DMS53 treated with DMSO at 0.1 percent for 48 hours (cell line): ENCODE results near the gene NOC4L.
"Not testable (repeated sequence)": the region's sequence is repeated elsewhere in the genome, so short reads cannot be mapped to it uniquely, and the experiment has no call there.

Source experiments
- DNase-seq: peaks from one replicate; lab custom pipeline; 2025; ENCODE audit not compliant: unreplicated experiment; lab: John Stamatoyannopoulos, UW

NOC4L gene

DNA sequence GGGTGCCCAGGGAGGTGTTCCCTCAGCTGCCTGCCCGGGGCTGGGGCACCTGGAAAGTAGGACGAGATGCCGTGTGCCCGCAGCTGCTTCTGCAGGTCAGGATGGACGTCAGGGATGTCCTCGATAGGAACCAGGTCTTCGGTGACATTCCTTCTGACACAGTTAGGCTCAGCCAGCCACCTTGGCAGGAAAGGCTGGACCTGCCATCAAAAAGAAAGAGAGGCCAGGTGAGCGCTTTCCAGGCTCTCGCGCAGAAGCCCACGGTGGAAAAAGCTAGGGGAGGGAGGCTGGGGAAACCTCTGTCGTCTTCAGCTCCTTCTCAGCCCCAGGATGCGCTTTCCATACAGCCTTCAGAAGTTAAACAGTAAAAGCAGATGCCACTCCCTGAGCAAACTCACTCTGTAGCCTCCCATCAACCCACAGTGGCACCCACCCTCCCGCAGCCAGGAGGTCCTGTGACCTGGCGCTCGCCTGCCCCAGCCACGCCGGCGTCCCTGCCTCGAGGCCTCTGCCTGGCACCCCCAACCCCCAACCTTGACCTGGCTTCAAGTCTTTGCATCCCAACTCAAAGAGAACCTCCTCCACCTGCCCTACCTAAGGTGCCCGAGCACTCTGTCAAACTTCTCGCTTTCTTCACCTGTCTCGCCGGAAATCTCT lies 1.4 kb upstream of the NOC4L start:
- no peak for DNase-seq

DNA sequence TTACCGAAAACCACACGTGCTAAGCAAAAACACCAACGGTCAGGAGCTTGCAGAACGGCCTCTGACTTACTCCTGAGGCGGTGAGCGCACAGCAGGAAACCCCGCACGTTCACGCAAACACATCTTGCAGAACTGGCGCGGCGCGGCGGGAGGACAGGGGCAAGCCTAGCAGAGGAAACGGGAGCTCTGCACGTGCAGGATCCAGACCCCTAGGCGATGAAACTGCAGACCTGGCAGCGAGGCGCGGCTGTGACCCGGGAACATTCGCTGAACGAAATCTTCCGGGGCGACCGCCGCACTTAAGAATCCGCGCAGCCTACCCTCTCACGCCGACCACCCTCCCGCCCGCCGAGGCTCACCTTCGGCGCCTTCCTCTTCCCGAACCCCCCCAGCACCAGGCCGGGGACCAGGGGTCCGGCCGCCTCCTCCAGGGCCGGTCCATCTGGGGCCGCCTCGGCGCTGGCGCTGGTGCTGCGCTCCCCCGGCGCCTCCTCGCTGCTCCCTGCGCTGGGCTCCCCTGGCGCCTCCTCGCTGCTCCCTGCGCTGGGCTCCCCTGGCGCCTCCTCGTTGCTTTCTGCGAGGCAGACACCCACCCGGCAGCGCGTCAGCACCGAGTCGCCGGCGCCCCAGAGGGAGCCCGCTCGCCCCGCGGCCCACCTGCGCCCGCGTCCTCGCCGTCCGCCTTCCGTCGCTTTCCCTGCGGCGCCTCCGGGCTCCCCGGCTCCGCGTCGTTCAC lies 753 bp upstream of the NOC4L start:
- no peak for DNase-seq

DNA sequence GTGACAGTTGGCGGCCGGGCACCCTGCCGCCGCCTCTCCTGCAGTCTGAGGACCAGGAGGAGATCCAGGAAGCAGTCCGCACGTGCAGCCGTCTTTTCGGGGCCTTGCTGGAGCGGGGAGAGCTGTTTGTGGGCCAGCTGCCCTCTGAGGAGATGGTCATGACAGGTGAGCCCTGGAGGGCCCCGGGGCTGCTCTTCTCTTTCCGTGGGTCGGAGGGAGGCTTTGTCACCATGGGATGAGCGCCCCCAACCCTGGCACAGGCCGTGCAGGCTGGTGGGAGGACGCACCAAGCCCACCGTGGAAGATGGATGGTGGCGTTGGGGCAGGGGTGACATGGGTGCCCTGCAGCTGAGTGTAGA lies 532 bp downstream of the NOC4L start:
- DNase-seq: no peak

DNA sequence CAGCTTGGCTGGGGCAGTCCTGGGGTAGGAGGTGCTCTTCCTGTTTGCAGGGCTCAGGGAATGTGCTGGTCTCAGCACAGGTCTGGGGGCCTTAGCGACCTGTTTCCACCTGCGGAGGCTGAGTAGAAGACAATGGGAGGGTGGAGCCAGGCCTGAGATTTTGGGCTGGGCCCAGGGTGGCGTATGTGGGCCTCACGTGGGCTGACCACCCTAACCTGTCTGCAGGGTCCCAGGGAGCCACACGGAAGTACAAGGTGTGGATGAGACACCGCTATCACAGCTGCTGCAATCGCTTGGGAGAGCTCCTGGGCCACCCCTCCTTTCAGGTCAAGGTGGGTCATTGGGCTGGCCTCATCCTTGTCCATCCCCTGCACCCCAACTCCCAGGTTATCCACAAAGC lies 1.1 kb downstream of the NOC4L start:
- no peak for DNase-seq

DNA sequence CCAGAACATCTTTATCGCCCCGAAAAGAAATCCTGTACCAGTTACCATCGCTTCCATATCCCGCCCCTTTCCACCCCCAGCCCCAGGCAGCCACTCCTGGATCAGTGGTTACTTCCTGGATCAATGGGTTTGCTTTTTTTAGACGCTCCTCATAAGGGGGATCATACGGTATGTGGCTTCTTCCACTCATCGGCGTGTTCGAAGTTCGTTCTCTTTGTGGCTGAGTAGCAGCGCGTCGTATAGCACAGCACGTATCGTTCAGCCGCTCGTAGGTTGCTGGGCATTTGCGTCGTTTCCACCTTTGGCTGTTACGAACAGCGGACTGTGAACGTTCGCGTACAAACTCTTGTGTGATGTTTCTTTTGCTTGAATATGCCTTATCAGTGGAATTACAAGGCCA lies 1.8 kb downstream of the NOC4L start:
- DNase-seq: no peak

DNA sequence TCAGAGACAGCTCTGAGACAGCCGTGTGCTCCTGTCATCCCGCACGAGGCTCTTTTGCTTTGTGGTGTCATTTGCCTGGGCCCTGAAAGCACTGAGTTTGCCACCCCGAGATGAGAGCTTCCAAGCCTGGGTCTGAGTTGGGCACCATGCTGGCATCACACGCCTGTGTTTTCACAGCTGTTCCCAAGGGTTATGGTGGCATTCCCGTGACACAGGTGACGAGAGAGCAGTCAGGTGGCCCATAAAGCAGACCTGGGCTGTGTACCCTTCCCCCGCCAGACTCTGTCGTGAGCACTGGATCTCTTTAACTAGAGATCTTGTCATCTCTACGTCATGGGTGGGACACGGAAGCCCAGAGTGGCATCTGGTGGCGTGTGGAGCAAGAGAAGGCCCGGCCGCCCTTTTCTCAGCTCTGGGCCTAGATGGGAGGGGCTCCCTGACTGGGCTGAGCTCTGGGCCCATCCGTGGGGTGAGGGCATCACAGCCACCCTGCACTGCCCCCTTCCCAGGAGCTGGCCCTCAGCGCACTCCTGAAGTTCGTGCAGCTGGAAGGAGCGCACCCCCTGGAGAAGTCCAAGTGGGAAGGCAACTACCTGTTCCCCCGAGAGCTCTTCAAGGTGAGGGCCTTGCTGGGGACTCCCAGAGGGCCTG lies 2.6 kb downstream of the NOC4L start:
- DNase-seq: no peak

DNA sequence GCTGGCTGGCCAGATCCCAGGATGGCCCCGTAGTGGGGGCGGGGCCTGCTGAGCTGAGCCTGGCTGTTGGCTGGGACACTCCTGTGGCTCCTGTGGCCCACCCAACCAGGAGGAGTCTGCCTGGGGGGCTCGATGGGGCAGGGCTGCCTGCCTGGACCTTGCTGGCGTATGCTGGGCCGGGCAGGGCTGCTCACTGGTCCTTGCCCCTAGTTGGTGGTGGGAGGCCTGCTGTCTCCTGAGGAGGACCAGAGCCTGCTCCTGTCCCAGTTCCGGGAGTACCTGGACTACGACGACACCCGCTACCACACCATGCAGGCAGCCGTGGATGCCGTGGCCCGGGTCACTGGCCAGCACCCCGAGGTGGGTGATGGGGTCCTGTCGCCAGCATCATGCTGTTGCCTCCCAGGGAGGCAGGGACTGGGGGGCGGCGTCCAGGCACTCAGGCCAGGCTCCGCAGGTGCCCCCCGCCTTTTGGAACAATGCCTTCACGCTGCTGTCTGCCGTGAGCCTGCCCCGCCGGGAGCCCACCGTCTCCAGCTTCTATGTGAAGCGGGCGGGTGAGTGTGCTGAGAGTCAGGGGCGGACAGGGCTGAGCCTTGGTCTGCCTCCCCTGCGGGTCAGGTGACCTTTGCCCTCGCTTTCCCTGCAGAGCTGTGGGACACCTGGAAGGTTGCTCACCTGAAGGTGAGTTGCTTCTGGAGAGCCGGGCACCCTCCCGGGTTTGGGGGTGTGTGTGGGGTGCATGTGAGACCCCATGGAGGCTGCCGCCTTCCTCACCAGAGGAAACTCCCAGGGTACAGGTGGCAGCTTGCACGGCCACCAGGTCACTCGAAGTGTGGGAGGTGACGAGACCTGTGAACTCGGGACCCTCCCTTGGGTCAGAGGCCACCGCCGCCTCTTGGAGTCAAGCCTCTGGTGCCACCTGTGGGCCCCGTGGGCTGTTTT lies 3.4 kb downstream of the NOC4L start:
- no peak for DNase-seq

DNA sequence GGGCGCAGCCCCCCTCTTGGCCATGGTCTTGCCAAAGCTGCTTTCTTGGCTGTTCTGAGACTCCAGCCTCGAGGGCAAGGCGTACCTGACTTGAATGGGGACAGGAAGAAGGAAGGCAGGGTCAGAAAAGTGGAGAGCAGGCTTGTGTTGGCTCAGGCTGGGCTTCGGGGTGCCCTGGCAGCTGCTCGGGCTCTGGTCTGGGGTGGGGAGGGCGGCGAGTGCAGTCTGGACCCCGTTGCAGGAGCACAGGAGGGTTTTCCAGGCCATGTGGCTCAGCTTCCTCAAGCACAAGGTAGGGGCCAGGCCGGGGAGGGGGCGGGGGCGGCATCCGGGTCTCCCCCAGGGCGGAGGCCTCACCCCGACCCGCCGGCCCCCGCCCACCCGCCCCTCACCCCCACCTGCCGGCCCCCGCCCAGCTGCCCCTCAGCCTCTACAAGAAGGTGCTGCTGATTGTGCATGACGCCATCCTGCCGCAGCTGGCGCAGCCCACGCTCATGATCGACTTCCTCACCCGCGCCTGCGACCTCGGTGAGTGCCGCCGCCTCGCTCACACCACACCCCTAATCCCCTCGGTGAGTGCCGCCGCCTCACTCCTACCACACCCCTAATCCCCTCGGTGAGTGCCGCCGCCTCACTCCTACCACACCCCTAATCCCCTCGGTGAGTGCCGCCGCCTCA lies 4.2 kb downstream of the NOC4L start:
- no peak for DNase-seq

DNA sequence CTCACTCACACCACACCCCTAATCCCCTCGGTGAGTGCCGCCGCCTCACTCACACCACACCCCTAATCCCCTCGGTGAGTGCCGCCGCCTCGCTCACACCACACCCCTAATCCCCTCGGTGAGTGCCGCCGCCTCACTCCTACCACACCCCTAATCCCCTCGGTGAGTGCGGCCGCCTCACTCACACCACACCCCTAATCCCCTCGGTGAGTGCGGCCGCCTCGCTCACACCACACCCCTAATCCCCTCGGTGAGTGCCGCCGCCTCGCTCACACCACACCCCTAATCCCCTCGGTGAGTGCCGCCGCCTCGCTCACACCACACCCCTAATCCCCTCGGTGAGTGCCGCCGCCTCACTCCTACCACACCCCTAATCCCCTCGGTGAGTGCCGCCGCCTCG lies 5.3 kb downstream of the NOC4L start:
- DNase-seq: not testable (repeated sequence)

DNA sequence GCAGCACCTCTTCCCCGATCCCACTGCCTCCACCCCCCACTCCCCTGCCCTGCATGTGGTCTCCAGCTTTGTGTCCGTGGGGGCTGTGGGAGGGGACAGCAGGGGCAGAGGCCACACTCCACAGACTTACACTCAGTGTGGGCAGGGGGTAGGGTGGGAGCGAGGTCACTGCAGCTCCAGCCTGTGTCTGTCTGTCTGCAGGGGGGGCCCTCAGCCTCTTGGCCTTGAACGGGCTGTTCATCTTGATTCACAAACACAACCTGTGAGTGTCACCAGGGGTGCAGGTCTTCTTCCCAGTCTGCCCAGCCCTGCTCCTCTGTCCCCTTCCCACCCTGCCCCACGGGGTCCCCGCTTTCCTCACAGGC lies 6.5 kb downstream of the NOC4L start:
- no peak for DNase-seq

DNA sequence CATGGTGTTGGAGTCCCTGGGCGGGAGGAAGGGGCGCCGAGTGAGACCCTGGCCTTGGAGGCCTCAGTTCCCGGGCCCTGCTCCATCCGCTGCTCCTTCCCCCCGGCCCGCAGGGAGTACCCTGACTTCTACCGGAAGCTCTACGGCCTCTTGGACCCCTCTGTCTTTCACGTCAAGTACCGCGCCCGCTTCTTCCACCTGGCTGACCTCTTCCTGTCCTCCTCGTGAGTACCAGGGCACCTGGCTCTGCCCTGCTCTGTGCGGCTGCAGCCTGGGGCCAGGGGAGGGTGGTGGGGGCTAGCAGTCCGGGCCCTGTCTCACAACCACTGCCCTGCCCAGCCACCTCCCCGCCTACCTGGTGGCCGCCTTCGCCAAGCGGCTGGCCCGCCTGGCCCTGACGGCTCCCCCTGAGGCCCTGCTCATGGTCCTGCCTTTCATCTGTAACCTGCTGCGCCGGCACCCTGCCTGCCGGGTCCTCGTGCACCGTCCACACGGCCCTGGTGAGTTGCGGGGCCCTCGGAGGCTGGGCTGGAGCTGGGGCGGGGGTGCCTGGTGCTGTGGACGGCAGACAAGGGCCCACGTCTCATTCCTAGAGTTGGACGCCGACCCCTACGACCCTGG lies 7.0 kb downstream of the NOC4L start:
- no peak for DNase-seq

DNA sequence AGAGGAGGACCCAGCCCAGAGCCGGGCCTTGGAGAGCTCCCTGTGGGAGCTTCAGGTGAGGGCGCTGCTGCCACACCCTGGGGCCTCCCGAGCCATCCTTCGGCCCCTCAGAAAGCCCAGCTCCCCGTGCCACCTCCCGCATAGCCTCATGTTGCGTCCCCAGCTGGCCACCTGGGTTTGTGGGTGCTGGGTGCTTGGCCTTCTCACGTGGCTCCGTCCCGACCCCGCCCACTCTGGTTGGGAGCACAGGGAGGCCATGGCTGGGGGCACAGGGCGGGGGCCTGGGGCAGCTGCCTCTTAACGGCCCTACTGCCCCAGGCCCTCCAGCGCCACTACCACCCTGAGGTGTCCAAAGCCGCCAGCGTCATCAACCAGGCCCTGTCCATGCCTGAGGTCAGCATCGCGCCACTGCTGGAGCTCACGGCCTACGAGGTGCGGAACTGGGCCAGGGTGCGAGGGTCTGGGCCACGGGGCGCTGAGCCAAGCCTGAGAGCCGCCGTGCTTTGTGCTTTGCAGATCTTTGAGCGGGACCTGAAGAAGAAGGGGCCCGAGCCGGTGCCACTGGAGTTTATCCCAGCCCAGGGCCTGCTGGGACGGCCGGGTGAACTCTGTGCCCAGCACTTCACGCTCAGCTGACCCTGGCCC lies 7.6 kb downstream of the NOC4L start:
- no peak for DNase-seq

DNA sequence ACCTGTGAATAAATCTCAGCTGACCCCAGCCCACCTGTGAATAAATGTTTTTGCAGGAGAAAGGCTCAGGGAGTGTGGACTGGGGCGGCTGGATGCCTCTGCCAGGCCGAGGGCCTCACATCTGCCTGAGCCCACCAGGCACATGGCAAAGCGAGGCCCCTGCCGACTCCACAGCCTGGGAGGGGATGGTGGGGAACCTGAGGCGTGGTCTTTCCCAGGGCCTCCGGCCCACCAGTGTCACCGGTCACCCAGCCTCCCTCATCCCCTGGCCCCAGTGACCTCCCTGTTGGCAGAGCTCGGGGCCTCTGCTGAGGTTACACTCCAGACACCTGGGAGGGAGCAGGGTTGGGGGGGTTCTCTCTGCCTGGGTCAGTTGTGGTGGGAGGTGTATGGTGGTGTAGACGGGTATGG lies 8.2 kb downstream of the NOC4L start:
- no peak for DNase-seq

DNA sequence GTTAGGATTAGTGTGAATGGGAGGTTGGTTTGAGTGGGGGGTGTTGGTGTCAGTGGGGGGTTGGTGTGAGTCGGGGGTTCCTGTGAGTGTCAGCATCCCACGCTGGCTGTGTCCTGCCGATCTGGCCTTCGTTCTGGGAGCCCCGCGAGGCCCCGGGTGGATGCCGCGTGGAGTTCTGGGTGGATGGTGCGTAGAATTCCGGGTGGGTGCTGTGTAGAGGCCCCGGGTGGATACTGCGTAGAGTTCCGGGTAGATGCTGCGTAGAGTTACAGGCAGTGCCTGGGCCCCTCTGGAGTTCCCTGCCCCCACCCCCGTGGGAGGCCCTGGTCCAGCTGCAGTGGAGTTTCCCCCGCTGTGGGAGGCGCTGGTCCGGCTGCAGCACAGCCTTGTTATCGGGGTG lies 8.7 kb downstream of the NOC4L start:
- DNase-seq: no peak

DNA sequence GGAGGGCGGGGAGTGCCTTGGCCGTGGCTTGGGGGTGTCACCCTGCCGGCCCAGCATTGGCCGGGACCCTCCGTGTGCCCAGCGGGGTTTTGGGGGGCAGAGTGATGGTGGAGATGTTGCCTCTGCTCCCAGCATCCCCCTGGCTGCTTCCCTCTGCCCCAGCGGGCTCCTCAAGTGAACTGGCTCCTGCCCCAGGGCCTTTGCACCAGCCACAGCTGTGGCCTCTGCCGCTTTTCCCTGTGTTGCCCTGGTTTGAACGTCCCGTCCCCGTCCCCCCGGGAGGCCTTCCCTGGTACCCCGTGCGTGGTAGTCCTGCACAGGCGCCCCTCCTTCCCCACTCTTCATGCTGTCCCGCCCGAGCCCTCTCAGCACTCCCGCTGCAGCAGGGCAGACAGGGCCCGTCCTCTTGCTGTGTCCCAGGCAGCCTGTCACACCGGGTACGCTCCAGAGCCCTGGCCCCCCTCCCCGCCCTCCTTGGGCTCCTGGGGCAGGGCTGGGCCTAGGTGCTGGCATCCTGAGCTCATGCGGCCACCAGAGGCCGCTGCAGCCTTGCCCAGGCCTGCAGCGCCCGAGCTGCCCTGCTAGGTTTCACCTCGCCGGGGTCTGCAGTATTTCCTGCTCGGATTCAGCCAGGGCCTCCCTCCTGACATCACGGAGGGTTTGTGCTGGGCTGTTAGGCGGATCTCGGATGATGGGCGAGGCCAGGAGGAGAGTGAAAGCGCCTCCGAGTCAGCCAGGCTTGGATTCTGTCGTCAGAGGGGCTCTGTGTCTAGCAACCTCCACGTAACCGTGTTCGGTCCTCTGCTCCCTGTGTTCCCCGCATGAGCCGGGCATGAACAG lies 9.5 kb downstream of the NOC4L start:
- peak; percentile 62 for DNase-seq

DNA sequence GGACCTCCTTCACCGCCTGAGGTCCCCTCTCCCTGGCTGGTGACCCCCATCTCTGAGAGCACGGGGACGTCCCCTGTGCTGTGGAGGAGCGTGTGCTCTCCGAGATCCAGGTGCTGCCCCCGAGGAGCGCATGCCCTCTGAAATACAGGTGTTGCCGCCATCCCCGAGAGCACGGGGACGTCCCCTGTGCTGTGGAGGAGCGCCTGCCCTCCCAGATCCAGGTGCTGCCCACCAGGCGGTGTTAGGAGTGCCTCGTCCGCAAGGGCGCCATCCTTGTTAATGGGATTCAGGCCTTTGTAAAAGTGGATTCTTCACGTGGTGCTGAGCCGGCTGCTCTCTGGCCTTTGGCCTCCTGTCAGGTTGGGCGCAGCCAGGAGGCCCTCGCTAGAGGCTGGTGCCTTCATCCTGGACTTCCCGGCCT lies 10.1 kb downstream of the NOC4L start:
- no peak for DNase-seq

DNA sequence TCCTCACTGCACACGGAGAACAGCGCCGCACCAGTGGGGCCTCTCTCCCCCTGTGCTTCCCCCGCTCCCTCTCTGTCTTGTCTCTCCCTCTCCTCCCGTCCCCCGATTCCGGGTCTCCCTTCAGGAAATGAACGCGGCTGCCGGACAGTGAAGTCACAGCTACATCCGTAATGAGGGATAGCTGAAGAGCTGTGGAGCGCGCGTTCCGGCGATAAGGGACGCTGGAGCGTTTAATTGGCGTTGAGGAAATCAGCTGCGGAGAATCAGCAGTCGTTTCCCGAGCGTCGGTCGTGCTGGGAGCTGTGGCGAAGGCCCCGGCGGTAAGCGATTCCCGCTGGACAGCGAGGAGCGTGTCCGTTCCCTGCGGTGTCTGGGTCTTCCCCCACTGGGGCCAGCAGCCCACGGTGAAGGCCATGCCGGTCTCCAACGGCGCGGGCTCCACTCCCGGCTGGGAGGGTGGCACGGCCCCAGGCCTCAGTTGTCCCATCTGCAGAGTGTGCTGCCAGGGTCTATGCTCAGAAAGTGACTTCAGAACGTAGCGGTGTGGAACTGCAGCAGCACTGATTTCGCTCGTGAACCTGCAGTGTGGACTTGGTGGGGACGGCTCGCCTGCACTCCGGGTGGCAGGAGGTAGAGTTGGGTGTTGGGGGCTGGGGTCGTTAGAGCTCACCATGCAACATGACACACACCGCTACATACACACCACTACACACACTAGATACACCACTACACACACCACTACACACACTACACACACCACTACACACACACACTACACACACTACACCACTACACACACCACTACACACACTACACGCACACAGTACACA lies 10.9 kb downstream of the NOC4L start:
- DNase-seq: no peak
